HepG2 (cell line): ENCODE results near the gene HES7. TPM values are rescaled to one million over a fixed set of nuclear protein-coding genes. Genes with fewer than 3 reads are reported as not detected.

Experiments
- BRCA1 ChIP-seq: sonication (generic); formaldehyde crosslinking; IDR thresholded peaks from 2 replicates; pipeline ENCODE4 v1.4.0; 2020; ENCODE audit warnings: missing genetic modification reagents
- CBX5 ChIP-seq: sonication (generic); formaldehyde crosslinking; IDR thresholded peaks from 2 replicates; pipeline ENCODE4 v1.4.0; 2020; ENCODE audit warnings: missing genetic modification reagents, borderline replicate concordance
- GTF2F1 ChIP-seq: fragments of 150-350 bp; IDR thresholded peaks from 2 replicates; pipeline ENCODE4 v1.6.1; 2014; ENCODE audit warnings: low read length
- HMG20A ChIP-seq: IDR thresholded peaks from 2 replicates; pipeline ENCODE4 v1.6.1; 2016; ENCODE audit warnings: borderline replicate concordance
- RCOR2 ChIP-seq: IDR thresholded peaks from 2 replicates; pipeline ENCODE4 v1.6.1; 2016; ENCODE audit warnings: missing biosample characterization, missing genetic modification reagents
- SIN3A ChIP-seq: IDR thresholded peaks from 2 replicates; pipeline ENCODE4 v1.6.1; 2011; ENCODE audit warnings: low read depth, mild to moderate bottlenecking, control low read depth, low read length, borderline replicate concordance
- STAT5B ChIP-seq: sonication (generic); formaldehyde crosslinking; IDR thresholded peaks from 2 replicates; pipeline ENCODE4 v1.4.0; 2020; ENCODE audit warnings: missing genetic modification reagents
- ZSCAN31 ChIP-seq: sonication (generic); formaldehyde crosslinking; IDR thresholded peaks from 2 replicates; pipeline ENCODE4 v1.5.0; 2020; ENCODE audit warnings: low read depth, mild to moderate bottlenecking, missing genetic modification reagents
- polyA plus RNA-seq, 8 experiments: library from polyadenylated mRNA; depleted of rRNA in 3 of 8; stranded (reverse) in 7 of 8; unstranded in 1 of 8; fragments of >200 nt; fragmentation: Illumina TruSeq in 4 of 8; extraction: Trizol in 4 of 8; gene quantifications; 2 replicates each; pipeline versions ENCODE4 v1.2.1 to v1.2.3, GENCODE V29; 2011 to 2016; ENCODE audit warnings: low read depth in 4 of 8, missing spikeins in 1 of 8, mixed read lengths in 1 of 8; ENCODE audit not compliant: insufficient read depth in 1 of 8
- total RNA-seq, 5 experiments: library from RNA; depleted of rRNA; stranded (reverse); fragments of >200 nt; fragmentation: Illumina TruSeq; extraction: Trizol; gene quantifications; 2 replicates each; pipeline ENCODE4 v1.2.3, GENCODE V29; 2016; ENCODE audit warnings: low read depth in 1 of 5
- TF ChIP-seq, protein P1 (sequence below): IDR thresholded peaks from 2 replicates; pipeline ENCODE4 v1.4.0; 2020; ENCODE audit warnings: mild to moderate bottlenecking, missing genetic modification reagents
- TF ChIP-seq, protein P2 (sequence below): sonication (generic); formaldehyde crosslinking; IDR thresholded peaks from 2 replicates; pipeline ENCODE4 v1.4.0; 2020; ENCODE audit warnings: mild to moderate bottlenecking, missing genetic modification reagents
- TF ChIP-seq, protein P3 (sequence below): sonication (generic); formaldehyde crosslinking; IDR thresholded peaks from 2 replicates; pipeline ENCODE4 v1.4.0; 2020; ENCODE audit warnings: missing genetic modification reagents
- TF ChIP-seq, protein P4 (sequence below): sonication (generic); formaldehyde crosslinking; IDR thresholded peaks from 2 replicates; pipeline ENCODE4 v1.4.0; 2020; ENCODE audit warnings: missing genetic modification reagents
- TF ChIP-seq, protein P5 (sequence below): sonication (generic); formaldehyde crosslinking; IDR thresholded peaks from 2 replicates; pipeline ENCODE4 v1.5.0; 2020; ENCODE audit warnings: missing genetic modification reagents, mild to moderate bottlenecking, borderline replicate concordance
- TF ChIP-seq, protein P6 (sequence below): sonication (generic); formaldehyde crosslinking; IDR thresholded peaks from 2 replicates; pipeline ENCODE4 v1.4.0; 2020; ENCODE audit warnings: missing genetic modification reagents

Gene HES7
- total and polyA plus RNA-seq, 2 of the 13 experiments (the other 11 are each of a cell fraction or from before 2014, with no cell fraction given), result not detected

DNA sequence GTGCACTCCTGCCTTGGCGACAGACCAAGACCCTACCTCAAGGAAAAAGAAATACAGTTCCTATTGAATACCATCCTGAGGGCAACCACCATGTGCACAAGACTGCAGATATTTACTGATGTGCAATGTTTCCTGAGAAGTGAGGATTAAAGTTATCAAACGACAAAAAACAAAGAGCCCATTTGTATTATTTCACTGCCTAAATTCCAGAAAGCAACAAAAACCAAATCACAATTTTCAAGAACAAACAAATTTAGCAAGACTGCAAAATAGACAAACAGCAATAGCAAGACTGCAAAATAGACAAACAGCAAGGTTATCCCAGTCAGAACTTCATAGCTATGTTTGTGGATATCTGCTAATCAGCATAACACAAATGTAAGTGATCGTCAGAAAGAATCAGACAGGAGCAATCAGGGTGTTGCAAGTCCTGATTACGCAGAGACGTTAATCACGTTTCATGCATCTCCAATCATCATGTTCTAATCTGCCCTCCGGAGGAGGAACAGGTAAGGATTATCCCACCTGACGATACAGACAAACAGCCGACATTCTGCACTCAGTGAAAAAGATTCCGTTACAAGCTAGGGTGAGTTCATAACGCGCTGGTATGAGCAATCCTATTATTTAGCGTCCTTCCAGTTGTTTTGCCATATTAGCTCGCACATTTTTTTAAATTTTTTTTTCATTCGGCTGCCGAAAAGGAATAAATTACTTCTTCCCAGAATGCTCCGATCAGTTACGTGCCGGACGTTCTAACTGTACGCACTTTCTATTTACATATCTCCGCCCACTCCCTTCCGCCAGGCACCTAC is 49.4 kb upstream of the HES7 start (continued):
- TF ChIP-seq, protein P1, sequence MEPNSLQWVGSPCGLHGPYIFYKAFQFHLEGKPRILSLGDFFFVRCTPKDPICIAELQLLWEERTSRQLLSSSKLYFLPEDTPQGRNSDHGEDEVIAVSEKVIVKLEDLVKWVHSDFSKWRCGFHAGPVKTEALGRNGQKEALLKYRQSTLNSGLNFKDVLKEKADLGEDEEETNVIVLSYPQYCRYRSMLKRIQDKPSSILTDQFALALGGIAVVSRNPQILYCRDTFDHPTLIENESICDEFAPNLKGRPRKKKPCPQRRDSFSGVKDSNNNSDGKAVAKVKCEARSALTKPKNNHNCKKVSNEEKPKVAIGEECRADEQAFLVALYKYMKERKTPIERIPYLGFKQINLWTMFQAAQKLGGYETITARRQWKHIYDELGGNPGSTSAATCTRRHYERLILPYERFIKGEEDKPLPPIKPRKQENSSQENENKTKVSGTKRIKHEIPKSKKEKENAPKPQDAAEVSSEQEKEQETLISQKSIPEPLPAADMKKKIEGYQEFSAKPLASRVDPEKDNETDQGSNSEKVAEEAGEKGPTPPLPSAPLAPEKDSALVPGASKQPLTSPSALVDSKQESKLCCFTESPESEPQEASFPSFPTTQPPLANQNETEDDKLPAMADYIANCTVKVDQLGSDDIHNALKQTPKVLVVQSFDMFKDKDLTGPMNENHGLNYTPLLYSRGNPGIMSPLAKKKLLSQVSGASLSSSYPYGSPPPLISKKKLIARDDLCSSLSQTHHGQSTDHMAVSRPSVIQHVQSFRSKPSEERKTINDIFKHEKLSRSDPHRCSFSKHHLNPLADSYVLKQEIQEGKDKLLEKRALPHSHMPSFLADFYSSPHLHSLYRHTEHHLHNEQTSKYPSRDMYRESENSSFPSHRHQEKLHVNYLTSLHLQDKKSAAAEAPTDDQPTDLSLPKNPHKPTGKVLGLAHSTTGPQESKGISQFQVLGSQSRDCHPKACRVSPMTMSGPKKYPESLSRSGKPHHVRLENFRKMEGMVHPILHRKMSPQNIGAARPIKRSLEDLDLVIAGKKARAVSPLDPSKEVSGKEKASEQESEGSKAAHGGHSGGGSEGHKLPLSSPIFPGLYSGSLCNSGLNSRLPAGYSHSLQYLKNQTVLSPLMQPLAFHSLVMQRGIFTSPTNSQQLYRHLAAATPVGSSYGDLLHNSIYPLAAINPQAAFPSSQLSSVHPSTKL (CRISPR knock-in tag), result peak; percentile 92
- TF ChIP-seq, protein P2, sequence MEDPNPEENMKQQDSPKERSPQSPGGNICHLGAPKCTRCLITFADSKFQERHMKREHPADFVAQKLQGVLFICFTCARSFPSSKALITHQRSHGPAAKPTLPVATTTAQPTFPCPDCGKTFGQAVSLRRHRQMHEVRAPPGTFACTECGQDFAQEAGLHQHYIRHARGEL (CRISPR knock-in tag), result 0 out of 2 replicates have a peak, but pooled peaks have one; percentile 41
- TF ChIP-seq, protein P3, sequence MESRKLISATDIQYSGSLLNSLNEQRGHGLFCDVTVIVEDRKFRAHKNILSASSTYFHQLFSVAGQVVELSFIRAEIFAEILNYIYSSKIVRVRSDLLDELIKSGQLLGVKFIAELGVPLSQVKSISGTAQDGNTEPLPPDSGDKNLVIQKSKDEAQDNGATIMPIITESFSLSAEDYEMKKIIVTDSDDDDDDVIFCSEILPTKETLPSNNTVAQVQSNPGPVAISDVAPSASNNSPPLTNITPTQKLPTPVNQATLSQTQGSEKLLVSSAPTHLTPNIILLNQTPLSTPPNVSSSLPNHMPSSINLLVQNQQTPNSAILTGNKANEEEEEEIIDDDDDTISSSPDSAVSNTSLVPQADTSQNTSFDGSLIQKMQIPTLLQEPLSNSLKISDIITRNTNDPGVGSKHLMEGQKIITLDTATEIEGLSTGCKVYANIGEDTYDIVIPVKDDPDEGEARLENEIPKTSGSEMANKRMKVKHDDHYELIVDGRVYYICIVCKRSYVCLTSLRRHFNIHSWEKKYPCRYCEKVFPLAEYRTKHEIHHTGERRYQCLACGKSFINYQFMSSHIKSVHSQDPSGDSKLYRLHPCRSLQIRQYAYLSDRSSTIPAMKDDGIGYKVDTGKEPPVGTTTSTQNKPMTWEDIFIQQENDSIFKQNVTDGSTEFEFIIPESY, result peak; percentile 84
- TF ChIP-seq STAT5B (CRISPR knock-in tag) (peak; percentile 98), HMG20A (CRISPR knock-in tag) (peak; percentile 80), CBX5 (CRISPR knock-in tag) (peak; percentile 92), GTF2F1 (peak; percentile 100), RCOR2 (peak; percentile 93), SIN3A (peak; percentile 97), BRCA1 (peak; percentile 97), ZSCAN31 (CRISPR knock-in tag) (peak; percentile 89; the same call in 1 of the 2 replicates)
- TF ChIP-seq, protein P4, sequence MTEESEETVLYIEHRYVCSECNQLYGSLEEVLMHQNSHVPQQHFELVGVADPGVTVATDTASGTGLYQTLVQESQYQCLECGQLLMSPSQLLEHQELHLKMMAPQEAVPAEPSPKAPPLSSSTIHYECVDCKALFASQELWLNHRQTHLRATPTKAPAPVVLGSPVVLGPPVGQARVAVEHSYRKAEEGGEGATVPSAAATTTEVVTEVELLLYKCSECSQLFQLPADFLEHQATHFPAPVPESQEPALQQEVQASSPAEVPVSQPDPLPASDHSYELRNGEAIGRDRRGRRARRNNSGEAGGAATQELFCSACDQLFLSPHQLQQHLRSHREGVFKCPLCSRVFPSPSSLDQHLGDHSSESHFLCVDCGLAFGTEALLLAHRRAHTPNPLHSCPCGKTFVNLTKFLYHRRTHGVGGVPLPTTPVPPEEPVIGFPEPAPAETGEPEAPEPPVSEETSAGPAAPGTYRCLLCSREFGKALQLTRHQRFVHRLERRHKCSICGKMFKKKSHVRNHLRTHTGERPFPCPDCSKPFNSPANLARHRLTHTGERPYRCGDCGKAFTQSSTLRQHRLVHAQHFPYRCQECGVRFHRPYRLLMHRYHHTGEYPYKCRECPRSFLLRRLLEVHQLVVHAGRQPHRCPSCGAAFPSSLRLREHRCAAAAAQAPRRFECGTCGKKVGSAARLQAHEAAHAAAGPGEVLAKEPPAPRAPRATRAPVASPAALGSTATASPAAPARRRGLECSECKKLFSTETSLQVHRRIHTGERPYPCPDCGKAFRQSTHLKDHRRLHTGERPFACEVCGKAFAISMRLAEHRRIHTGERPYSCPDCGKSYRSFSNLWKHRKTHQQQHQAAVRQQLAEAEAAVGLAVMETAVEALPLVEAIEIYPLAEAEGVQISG (CRISPR knock-in tag), result peak; percentile 87
- TF ChIP-seq, protein P5, sequence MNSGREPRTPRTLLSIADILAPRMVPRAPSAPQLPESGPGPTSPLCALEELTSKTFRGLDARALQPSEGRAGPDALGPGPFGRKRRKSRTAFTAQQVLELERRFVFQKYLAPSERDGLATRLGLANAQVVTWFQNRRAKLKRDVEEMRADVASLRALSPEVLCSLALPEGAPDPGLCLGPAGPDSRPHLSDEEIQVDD (CRISPR knock-in tag), result no peak
- TF ChIP-seq, protein P6, sequence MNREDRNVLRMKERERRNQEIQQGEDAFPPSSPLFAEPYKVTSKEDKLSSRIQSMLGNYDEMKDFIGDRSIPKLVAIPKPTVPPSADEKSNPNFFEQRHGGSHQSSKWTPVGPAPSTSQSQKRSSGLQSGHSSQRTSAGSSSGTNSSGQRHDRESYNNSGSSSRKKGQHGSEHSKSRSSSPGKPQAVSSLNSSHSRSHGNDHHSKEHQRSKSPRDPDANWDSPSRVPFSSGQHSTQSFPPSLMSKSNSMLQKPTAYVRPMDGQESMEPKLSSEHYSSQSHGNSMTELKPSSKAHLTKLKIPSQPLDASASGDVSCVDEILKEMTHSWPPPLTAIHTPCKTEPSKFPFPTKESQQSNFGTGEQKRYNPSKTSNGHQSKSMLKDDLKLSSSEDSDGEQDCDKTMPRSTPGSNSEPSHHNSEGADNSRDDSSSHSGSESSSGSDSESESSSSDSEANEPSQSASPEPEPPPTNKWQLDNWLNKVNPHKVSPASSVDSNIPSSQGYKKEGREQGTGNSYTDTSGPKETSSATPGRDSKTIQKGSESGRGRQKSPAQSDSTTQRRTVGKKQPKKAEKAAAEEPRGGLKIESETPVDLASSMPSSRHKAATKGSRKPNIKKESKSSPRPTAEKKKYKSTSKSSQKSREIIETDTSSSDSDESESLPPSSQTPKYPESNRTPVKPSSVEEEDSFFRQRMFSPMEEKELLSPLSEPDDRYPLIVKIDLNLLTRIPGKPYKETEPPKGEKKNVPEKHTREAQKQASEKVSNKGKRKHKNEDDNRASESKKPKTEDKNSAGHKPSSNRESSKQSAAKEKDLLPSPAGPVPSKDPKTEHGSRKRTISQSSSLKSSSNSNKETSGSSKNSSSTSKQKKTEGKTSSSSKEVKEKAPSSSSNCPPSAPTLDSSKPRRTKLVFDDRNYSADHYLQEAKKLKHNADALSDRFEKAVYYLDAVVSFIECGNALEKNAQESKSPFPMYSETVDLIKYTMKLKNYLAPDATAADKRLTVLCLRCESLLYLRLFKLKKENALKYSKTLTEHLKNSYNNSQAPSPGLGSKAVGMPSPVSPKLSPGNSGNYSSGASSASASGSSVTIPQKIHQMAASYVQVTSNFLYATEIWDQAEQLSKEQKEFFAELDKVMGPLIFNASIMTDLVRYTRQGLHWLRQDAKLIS (CRISPR knock-in tag), result peak; percentile 100
